HFF-Myc (cell line): ENCODE results near the gene FAM83B.
A peak's percentile ranks its signal among the peaks of the same experiment; 100 is the strongest.
"Not testable (repeated sequence)": the region's sequence is repeated elsewhere in the genome, so short reads cannot be mapped to it uniquely, and the experiment has no call there.

Source experiments
- DNase-seq: peaks from one replicate; pipeline ENCODE4 v3.0.0-alpha.2; 2011; ENCODE audit warnings: low read depth; ENCODE audit errors: extremely low read depth
- H3K4me3 ChIP-seq: replicated peaks from 2 replicates; pipeline ENCODE4 v1.5.1; 2011; ENCODE audit warnings: low read depth, mild to moderate bottlenecking, control low read depth, low read length
- CTCF ChIP-seq: IDR thresholded peaks from 2 replicates; pipeline ENCODE4 v1.5.1; 2012; ENCODE audit warnings: mild to moderate bottlenecking, low read depth, low read length, control low read depth; ENCODE audit errors: missing control alignments

FAM83B gene

GRCh38 chr6:54959820-54960219 is 113.2 kb downstream of the FAM83B start:
- no peak overlapping the region for H3K4me3 ChIP-seq
- DNase-seq = no peak
- no peak for TF ChIP-seq CTCF

- H3K4me3 ChIP-seq, DNase-seq: not testable (repeated sequence)
These were observed 114.8 kb downstream of the FAM83B start for GRCh38 chr6:54961372-54961771.

GRCh38 chr6:54970337-54970736 is 123.8 kb downstream of the FAM83B start:
- DNase-seq = no peak
- H3K4me3 ChIP-seq = no peak overlapping the region
- no peak for TF ChIP-seq CTCF

- H3K4me3 ChIP-seq = no peak overlapping the region
- no peak for TF ChIP-seq CTCF
- no peak for DNase-seq
These were observed 125.3 kb downstream of the FAM83B start for GRCh38 chr6:54971825-54972224.

GRCh38 chr6:54979161-54979560 is 132.6 kb downstream of the FAM83B start:
- H3K4me3 ChIP-seq, DNase-seq: not testable (repeated sequence)

- peak; percentile 42 for DNase-seq
- TF ChIP-seq CTCF = no peak
- no peak overlapping the region for H3K4me3 ChIP-seq
These were observed 134.1 kb downstream of the FAM83B start for GRCh38 chr6:54980511-54981275.

GRCh38 chr6:54981276-54981609 is 134.7 kb downstream of the FAM83B start:
- no peak overlapping the region for H3K4me3 ChIP-seq
- DNase-seq = no peak
- no peak for TF ChIP-seq CTCF

- peak; percentile 37 for DNase-seq
- no peak for TF ChIP-seq CTCF
These were observed 135.1 kb downstream of the FAM83B start for GRCh38 chr6:54981647-54982046.

More at GRCh38 chr6:54981647-54982046, 135.1 kb downstream of the FAM83B start:
- no peak overlapping the region for H3K4me3 ChIP-seq
